ENCODE data around the gene FA2H. TPM values are rescaled to one million over a fixed set of nuclear protein-coding genes. Genes with fewer than 3 reads are reported as not detected.

The FA2H gene
- total and polyA plus RNA-seq, 7 donors = 0.06 to 0.10 (median 0.07) TPM; not detected in 4

- H3K36me3 ChIP-seq (ENCODE audit: insufficient read depth in 1 of 2, low read depth in 1 of 2) = no peaks in the 10 kb centered on the region
- no peak overlapping the region for H3K4me3 ChIP-seq
- DNase-seq = peak in 1 of 2 donors; percentile 35
- H3K4me1 ChIP-seq = no peaks in the 10 kb centered on the region
- H3K9me3 ChIP-seq = no peaks in the 10 kb centered on the region
- no peak overlapping the region for H3K27ac ChIP-seq
- ATAC-seq = no peak
- intact Hi-C loops (cut with DNase I) = no loop called here
- WGBS, 3 donors = 70 to 75% (median 71%) methylated on average over 6 of the region's 6 CpGs
- TF ChIP-seq, protein P1, sequence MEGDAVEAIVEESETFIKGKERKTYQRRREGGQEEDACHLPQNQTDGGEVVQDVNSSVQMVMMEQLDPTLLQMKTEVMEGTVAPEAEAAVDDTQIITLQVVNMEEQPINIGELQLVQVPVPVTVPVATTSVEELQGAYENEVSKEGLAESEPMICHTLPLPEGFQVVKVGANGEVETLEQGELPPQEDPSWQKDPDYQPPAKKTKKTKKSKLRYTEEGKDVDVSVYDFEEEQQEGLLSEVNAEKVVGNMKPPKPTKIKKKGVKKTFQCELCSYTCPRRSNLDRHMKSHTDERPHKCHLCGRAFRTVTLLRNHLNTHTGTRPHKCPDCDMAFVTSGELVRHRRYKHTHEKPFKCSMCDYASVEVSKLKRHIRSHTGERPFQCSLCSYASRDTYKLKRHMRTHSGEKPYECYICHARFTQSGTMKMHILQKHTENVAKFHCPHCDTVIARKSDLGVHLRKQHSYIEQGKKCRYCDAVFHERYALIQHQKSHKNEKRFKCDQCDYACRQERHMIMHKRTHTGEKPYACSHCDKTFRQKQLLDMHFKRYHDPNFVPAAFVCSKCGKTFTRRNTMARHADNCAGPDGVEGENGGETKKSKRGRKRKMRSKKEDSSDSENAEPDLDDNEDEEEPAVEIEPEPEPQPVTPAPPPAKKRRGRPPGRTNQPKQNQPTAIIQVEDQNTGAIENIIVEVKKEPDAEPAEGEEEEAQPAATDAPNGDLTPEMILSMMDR (IDR thresholded peaks at IDR 0.05) = no peak
- peaks cover 0 to 14% (median 0%) of the 10 kb centered on the region in 3 donors for H3K27me3 ChIP-seq (ENCODE audit: insufficient read depth in 3 of 3, low read length in 2 of 3)
Observed at GRCh38 chr16:74737521-74737920, 37.1 kb downstream of the FA2H start.

- TF ChIP-seq, protein P1 (IDR thresholded peaks at IDR 0.05) = no peak
Observed at GRCh38 chr16:74736531-74737157, 38.0 kb downstream of the FA2H start.

DNA sequence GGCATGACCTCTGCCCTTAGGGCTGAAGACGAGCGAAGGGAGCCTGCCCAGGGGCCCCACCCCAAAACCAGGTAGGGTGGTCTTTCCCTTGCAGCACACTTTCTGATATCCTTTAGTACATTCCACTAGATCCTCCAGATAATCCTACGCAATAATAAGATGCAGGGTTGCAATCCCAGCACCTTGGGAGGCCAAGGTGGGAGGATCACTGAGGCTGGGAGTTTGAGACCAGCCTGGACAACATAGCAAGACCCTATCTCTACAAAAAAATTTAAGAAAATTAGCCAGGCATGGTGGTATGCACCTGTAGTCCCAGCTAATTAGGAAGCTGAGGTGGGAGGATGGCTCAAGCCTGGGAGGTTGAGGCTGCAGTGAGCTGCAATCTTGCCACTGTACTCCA, 39.1 kb downstream of the FA2H start:
- WGBS, 3 donors = 94 to 97% (median 96%) methylated on average over 3 of the region's 3 CpGs
- Histone ChIP-seq H3K4me3 (no peak overlapping the region), H3K27ac (no peak overlapping the region), H3K36me3 (ENCODE audit: insufficient read depth in 1 of 2, low read depth in 1 of 2) (no peaks in the 10 kb centered on the region), H3K4me1 (no peaks in the 10 kb centered on the region), H3K27me3 (ENCODE audit: insufficient read depth in 3 of 3, low read length in 2 of 3) (peaks cover 0 to 12% (median 0%) of the 10 kb centered on the region in 3 donors), H3K9me3 (no peaks in the 10 kb centered on the region)
- intact Hi-C loops (cut with DNase I) = no loop called here
- TF ChIP-seq, protein P1 (IDR thresholded peaks at IDR 0.05) = no peak
- DNase-seq (no peak), ATAC-seq (no peak)

More at GRCh38 chr16:74736531-74737157, 38.0 kb downstream of the FA2H start:
- no peaks in the 10 kb centered on the region for H3K4me1 ChIP-seq
- no peaks in the 10 kb centered on the region for H3K9me3 ChIP-seq
- no peak overlapping the region for H3K4me3 ChIP-seq
- no peaks in the 10 kb centered on the region for H3K36me3 ChIP-seq (ENCODE audit: insufficient read depth in 1 of 2, low read depth in 1 of 2)
- intact Hi-C loops (cut with DNase I) = no loop called here
- ATAC-seq = no peak
- no peak overlapping the region for H3K27ac ChIP-seq
- 59 to 66% (median 61%) methylated on average over 9 of the region's 9 CpGs for WGBS, 3 donors
- peaks cover 0 to 12% (median 0%) of the 10 kb centered on the region in 3 donors for H3K27me3 ChIP-seq (ENCODE audit: insufficient read depth in 3 of 3, low read length in 2 of 3)
- peak in 1 of 2 donors; percentile 12 for DNase-seq

GRCh38 chr16:74735162-74735452, 39.5 kb downstream of the FA2H start:
- TF ChIP-seq, protein P1 (IDR thresholded peaks at IDR 0.05) = no peak
- H3K9me3 ChIP-seq = no peaks in the 10 kb centered on the region
- DNase-seq (peak in 1 of 2 donors; percentile 20), ATAC-seq (no peak)
- no peaks in the 10 kb centered on the region for H3K4me1 ChIP-seq
- intact Hi-C loops (cut with DNase I) = no loop called here
- H3K36me3 ChIP-seq (ENCODE audit: insufficient read depth in 1 of 2, low read depth in 1 of 2) = no peaks in the 10 kb centered on the region
- H3K4me3 ChIP-seq = no peak overlapping the region
- peaks cover 0 to 12% (median 0%) of the 10 kb centered on the region in 3 donors for H3K27me3 ChIP-seq (ENCODE audit: insufficient read depth in 3 of 3, low read length in 2 of 3)
- WGBS, 3 donors = 73 to 81% (median 73%) methylated on average over 10 of the region's 10 CpGs
- no peak overlapping the region for H3K27ac ChIP-seq
